Measurements from ENCODE around the gene GPSM1. TPM values are rescaled to one million over a fixed set of nuclear protein-coding genes. Genes with fewer than 3 reads are reported as not detected.

The GPSM1 gene
- polyA plus RNA-seq, 1 of the 3 experiments (the other 2 are of a cell fraction), result 26.7 TPM

- no peak for TF ChIP-seq SMC3 (IDR thresholded peaks at IDR 0.05; ENCODE audit: low read depth, low read length)
Measured at GRCh38 chr9:136403915-136404800, 76.8 kb downstream of the GPSM1 start (continued).

GRCh38 chr9:136404801-136405136 is 77.4 kb downstream of the GPSM1 start:
- H3K9ac ChIP-seq, result no peak overlapping the region
- H2AFZ ChIP-seq (ENCODE audit: low read depth), result no peak overlapping the region
- 94% methylated on average over 13 of the region's 14 CpGs for WGBS (ENCODE audit: low lambda C conversion rate)
- H3K4me1 ChIP-seq (ENCODE audit: control insufficient read depth in 1 of 2, insufficient read depth in 2 of 2, low read depth in 1 of 2, low read length in 1 of 2), result peaks cover 11 to 17% of the 10 kb centered on the region in 2 experiments; a peak in 3 of 4 replicates
- DNase-seq, result no peak
- H3K9me3 ChIP-seq, result no peaks in the 10 kb centered on the region
- H4K20me1 ChIP-seq (ENCODE audit: insufficient read depth), result no peaks in the 10 kb centered on the region
- H3K79me2 ChIP-seq (ENCODE audit: insufficient read depth), result peaks cover 20% of the 10 kb centered on the region
- no peak overlapping the region for H3K4me3 ChIP-seq (ENCODE audit: low read depth in 2 of 2, low read length in 1 of 2)
- H3K27ac ChIP-seq (ENCODE audit: low read depth in 2 of 2, low read length in 1 of 2), result no peak overlapping the region
- ChIA-PET POLR2A (no interaction called here), CTCF (interaction anchor here (0.6 to 1.3 kb wide), 3 partner anchors 13 to 1134 kb away, joined by 3 to 5 read pairs (median 3); partner anchors contain the start of gene DNLZ)
- TF ChIP-seq MEF2A (IDR thresholded peaks at IDR 0.05; ENCODE audit: borderline replicate concordance, low read depth) (no peak), JUND (IDR thresholded peaks at IDR 0.05) (no peak), SMC3 (IDR thresholded peaks at IDR 0.05; ENCODE audit: low read depth, low read length) (no peak), FOXJ3 (CRISPR knock-in tag; IDR thresholded peaks at IDR 0.05) (no peak), ELF1 (IDR thresholded peaks at IDR 0.05) (no peak), RFX5 (IDR thresholded peaks at IDR 0.05; ENCODE audit: low read length) (no peak), NFIC (IDR thresholded peaks at IDR 0.05; ENCODE audit: borderline replicate concordance) (no peak), TAF1 (IDR thresholded peaks at IDR 0.05; ENCODE audit: borderline replicate concordance, low read depth, low read length) (no peak)
- TF ChIP-seq, protein P1, sequence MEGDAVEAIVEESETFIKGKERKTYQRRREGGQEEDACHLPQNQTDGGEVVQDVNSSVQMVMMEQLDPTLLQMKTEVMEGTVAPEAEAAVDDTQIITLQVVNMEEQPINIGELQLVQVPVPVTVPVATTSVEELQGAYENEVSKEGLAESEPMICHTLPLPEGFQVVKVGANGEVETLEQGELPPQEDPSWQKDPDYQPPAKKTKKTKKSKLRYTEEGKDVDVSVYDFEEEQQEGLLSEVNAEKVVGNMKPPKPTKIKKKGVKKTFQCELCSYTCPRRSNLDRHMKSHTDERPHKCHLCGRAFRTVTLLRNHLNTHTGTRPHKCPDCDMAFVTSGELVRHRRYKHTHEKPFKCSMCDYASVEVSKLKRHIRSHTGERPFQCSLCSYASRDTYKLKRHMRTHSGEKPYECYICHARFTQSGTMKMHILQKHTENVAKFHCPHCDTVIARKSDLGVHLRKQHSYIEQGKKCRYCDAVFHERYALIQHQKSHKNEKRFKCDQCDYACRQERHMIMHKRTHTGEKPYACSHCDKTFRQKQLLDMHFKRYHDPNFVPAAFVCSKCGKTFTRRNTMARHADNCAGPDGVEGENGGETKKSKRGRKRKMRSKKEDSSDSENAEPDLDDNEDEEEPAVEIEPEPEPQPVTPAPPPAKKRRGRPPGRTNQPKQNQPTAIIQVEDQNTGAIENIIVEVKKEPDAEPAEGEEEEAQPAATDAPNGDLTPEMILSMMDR (IDR thresholded peaks at IDR 0.05), result no peak
- TF ChIP-seq, protein P2, sequence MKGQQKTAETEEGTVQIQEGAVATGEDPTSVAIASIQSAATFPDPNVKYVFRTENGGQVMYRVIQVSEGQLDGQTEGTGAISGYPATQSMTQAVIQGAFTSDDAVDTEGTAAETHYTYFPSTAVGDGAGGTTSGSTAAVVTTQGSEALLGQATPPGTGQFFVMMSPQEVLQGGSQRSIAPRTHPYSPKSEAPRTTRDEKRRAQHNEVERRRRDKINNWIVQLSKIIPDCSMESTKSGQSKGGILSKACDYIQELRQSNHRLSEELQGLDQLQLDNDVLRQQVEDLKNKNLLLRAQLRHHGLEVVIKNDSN (IDR thresholded peaks at IDR 0.05; ENCODE audit: borderline replicate concordance, low read depth), result no peak
- TF ChIP-seq, protein P3, sequence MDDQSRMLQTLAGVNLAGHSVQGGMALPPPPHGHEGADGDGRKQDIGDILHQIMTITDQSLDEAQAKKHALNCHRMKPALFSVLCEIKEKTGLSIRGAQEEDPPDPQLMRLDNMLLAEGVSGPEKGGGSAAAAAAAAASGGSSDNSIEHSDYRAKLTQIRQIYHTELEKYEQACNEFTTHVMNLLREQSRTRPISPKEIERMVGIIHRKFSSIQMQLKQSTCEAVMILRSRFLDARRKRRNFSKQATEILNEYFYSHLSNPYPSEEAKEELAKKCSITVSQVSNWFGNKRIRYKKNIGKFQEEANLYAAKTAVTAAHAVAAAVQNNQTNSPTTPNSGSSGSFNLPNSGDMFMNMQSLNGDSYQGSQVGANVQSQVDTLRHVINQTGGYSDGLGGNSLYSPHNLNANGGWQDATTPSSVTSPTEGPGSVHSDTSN (IDR thresholded peaks at IDR 0.05), result no peak
- H3K9me2 ChIP-seq, result no peaks in the 10 kb centered on the region
- H3K4me2 ChIP-seq, result no peak overlapping the region
- no peaks in the 10 kb centered on the region for H3K27me3 ChIP-seq (ENCODE audit: insufficient read depth)
- peaks cover 19% of the 10 kb centered on the region for H3F3A ChIP-seq (replicated peaks; ENCODE audit: insufficient read depth)
- H3K36me3 ChIP-seq (replicated peaks in 1 of 2; ENCODE audit: control insufficient read depth in 1 of 2, insufficient read depth in 2 of 2, low read length in 1 of 2), result peaks cover 13 to 58% of the 10 kb centered on the region in 2 experiments

All from SK-N-SH (cell line).